HG02885 (cell line): Measurements from ENCODE around the gene CD84.
A peak's percentile ranks its signal among the peaks of the same experiment; 100 is the strongest.
"Not testable (repeated sequence)": the region's sequence is repeated elsewhere in the genome, so short reads cannot be mapped to it uniquely, and the experiment has no call there.

Experiments
- ATAC-seq: cut with Tn5 transposase; IDR thresholded peaks from one replicate; pipeline ENCODE4 v1.9.1; 2021; ENCODE audit warnings: mild to moderate bottlenecking; ENCODE audit not compliant: unreplicated experiment, poor library complexity

CD84 gene

DNA sequence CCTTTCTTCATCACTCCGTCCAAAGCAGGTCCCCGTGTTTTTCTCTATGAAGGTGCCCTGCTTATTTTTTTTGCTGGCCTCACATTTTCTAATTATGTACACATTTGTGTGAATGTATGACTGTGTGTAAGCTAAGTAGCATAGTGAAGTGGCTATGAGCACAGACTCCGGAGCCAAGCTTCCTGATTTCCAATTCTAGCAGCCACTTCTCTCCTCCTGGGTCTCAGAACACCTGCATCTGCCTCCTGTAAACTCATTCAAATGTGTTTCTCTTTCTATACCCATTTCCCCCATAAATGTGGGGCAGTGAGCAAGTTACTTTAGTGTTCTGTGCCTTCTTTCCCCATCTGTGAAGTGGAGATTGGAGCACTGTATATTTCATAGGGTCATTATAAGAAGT lies 58.3 kb downstream of the CD84 start:
- no peak for ATAC-seq

DNA sequence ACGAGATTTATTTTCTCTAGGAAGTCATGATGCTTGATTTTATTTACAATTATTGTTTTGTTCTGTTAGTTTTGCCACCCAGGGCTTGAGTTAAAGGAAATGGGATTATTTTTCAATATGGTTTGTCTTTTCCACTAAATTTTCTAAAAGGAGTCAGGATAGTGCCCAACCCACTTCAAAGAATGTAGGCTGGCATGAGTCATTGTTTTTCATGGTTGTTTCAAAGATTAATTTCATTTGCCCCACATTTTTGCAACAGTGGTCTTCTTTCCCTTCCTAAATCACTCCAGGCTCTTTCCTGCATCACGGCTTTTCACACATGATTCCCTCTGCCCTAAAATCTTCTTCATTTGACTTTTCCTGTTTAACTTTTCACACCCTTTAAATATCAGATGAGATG lies 58.7 kb downstream of the CD84 start:
- no peak for ATAC-seq

DNA sequence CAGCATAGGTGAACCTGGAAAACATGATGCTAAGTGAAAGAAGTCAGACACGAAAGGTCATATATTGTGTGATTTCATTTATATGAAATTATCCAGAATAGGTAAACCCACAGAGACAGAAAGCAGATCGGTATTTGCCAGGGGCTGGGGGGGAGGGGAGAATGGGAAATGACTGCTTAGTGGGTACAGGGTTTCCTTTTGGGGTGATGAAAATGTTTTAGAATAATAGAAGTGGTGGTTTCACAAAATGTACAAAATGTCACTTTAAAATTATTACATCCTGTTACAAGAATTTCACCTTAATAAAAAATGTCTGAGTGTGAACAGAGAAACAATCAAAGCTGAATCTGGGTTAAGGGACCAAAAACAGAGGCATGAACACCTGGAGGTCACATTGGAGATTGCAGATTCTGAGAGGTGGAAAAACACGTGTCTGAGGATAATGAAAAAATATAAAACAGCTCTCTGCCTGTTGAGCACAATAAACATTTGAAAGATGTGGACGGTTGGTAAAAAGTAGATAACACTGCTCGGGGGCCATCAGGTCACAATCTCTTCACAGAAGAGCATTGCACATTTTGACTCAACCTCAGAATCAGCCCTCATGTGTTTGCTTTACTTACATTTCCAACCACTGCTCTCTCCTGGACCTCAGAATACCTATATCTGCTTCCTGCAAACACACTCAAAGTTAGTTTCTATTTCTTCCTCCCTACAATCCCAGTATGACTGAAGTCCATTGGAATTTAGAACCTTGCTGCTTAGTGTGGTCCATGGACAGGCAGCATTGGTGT lies 59.5 kb downstream of the CD84 start:
- peak; percentile 59 for ATAC-seq

DNA sequence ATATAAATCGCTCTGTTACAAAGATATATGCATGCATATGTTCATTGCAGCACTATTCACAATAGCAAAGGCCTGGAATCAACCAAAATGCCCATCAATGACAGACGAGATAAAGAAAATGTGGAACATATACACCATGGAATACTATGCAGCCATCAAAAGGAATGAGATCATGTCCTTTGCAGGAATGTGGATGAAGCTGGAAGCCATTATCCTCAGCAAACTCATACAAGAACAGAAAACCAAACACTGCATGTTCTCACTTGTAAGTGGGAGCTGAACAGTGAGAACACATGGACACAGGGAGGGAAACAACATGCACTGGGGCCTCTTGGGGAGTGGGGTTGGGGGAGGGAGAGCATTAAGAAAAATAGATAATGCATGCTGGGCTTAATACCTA lies 61.8 kb downstream of the CD84 start:
- not testable (repeated sequence) for ATAC-seq

DNA sequence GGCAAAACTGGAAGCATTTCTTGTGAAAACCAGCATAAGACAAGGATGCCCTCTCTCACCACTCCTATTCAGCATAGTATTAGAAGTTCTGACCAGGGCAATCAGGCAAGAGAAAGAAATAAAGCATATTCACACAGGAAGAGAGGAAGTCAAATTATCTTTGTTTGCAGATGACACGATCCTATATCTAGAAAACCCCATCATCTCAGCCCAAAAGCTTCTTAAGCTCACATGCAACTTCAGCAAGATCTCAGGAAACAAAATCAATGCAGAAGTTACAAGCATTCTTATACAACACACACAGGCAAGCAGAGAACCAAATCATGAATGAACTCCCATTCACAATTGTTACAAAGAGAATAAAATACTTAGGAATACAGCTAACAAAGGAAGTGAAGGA lies 63.4 kb downstream of the CD84 start:
- ATAC-seq: not testable (repeated sequence)

DNA sequence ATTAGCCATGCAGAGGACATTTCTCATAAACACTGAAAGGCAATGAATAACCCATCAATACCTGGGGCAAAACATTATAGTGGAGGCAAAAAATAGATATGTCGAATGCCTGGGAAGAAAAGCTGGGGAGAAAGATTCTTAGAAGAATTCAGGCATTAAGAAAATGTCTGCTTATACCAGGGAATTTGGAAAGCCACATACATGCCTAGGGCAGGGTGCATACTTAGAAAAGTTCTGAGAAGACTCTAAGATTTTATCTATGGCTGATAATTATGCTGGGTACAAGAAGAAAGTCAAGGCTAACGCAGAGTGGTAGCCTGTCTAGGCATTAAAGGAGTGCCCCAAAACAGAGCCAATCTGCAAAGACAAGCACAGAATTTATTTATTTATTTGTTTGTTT lies 74.6 kb downstream of the CD84 start:
- ATAC-seq: no peak

DNA sequence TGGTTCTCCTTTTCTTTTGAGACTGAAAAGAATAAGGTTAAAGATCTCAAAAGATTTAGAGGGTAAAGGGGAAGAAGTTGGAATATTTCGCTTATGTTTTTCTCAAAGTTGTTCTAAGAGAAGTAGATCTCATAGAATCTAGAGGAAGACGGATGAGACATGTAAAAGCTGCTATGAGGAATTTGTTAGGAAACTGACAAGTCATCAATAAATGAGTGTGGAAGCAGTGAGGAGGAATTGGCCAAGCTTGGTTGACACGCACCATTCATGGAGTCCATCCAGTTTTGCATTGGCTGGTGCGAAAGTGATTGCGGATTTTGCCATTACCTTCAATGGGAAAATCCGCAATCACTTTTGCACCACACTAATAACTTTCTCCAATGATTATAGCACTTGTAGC lies 76.2 kb downstream of the CD84 start:
- ATAC-seq: no peak

DNA sequence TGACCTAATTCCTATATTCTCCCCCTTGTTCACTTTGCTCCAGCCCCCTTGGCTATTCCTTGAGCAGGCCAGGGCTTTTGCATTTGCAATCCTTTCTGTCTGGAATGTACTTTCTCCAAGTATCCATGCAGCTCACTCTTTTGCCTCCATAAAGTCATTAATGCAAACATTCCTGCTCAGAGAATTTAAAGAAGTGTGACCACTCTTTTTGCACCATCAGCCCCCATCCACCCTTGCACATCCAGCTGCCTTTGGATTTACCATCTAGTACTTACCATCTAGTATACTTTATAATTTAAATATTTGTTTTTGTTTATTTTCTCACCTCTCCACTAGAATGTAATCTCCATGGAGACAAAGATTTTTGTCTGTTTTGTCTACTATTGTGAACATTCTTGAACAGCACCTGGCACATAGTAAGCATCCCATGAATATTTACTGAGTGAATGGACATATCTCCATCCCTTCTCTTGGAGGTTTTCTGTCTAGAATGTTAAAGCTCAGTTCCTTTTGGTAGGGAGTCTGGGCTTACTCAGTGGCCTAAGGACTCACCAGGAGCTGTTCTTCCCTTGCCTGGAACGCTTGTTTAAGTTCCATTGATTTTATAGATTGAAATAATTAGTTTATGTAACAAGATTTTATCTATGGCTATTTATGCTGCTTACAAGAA lies 78.8 kb downstream of the CD84 start:
- ATAC-seq: no peak

DNA sequence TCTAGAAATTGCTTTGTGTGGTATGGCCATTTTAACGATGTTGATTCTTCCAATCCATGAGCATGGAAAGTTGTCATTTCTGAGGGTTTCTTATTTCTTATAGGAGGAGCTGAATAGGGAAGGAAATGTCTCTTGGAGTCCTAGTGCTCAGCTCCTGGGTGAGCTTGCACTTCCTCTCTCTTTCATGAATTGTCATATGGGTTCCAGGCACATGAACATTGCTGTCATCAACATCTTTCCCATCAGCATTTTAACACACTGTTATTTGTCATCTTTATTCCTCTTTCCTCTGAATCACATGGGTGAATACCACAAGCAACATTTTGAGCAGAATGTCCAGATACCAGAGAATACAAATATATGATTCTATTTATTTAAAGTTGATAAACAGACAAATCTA lies 79.7 kb downstream of the CD84 start:
- no peak for ATAC-seq

DNA sequence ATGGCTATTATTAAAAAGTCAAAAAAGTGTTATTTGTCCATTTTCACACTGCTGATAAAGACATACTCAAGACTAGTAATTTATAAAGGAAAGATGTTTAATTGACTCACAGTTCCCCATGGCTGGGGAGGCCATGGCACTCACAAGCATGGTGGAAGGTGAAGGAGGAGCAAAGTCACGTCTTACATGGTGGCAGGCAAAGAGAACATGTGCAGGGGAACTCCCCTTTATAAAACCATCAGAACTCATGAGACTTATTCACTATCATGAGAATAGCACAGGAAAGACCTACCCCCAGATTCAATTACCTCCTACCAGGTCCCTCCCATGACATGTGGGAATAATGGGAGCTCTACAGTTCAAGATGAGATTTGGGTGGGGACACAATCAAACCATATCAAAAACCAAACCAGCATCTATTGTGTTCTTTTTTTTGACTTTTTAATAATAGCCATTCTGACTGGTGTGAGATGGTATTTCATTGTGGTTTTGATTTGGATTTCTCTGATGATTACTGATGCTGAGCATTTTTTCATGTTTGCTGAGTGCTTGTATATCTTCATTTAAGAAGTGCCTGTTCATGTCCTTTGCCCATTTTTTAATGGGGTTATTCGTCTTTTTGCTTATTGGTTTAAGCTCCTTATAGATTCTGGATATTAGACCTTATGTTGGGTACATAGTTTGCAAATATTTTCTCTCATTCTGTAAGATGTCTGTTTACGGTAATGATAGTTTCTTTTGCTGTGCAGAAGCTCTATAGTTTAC lies 80.8 kb downstream of the CD84 start:
- not testable (repeated sequence) for ATAC-seq

DNA sequence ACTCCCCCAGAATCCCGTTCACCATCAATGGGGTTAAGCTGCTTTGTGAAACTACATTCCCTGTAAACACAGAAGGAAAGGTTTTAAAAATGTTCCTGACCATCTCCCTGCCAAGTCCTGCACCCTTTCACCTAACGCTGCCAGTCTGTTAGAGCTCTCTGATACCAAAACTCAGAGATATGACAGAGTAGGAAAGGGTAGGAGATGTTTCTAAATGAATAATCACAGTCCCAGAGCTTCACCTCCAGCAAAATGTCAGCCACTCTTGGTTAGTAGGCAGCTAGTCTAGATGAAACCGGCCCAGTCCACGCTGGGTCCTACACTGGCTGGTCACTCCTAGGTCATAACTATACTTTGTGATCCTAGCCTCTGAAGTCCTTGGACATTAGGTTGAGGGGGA lies 83.0 kb downstream of the CD84 start:
- ATAC-seq: no peak

DNA sequence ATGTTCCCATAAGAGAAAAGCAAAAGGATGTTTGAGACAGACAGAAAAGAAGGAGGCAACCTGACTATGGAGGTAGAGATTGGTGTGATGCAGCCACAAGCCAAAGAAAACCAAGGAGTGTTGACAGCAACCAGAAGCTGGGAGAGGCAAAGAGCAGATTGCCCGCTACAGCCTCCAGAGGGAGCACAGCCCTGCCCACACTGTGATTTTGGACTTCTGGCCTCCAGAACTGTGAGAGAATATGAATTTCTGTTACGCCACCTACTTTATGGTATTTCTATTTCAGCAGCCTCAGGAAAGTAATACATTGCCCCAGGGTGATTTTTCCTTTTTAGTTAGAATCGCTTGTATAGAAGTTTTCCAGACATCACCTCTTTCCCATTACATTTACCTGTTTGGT lies 84.7 kb downstream of the CD84 start:
- ATAC-seq: no peak

DNA sequence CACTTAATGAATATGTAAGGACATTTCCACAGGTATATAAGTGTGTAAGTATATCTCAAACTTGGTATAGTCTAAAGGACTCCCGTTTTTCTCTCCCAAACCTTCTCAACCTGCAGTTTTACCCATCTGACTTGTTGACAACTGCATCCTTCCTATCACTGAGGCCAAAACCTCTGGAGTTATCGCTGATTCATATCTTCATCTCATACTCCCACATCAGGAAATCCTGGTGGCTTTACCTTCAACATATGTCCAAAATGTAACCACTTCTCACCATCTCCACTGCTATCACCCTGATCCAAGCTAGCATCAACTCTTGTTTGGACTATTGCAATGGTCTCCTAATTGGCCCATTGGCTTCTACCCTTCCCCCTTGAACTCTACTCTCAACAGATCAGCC lies 86.7 kb downstream of the CD84 start:
- no peak for ATAC-seq

DNA sequence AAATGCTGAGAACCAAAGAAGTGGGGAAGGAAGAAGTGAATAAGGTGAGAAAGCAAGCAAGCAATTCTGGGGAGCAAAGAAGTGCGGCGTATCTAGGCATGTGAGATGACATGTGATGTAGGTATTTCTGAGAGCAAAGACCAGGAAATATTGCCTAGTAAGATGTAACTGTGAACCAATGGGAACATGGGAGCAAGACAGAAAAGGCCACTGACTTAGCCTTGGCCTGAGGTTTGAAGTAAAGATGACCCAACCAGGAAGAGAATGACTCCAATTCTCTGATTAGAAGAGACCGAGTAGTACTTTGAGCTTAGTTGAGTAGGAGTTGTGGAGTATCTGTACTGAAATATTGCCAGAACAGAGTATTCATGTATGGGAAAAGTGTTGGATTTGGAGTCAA lies 87.3 kb downstream of the CD84 start:
- no peak for ATAC-seq
